GM19452 (cell line): Measurements from ENCODE around the gene MT1H.
"Not testable (repeated sequence)": the region's sequence is repeated elsewhere in the genome, so short reads cannot be mapped to it uniquely, and the experiment has no call there.

ENCODE experiments used
- ATAC-seq: cut with Tn5 transposase; IDR thresholded peaks from one replicate; pipeline ENCODE4 v1.9.1; 2021; ENCODE audit not compliant: unreplicated experiment

The MT1H gene

GRCh38 chr16:56717532-56717931, 47.9 kb downstream of the MT1H start:
- ATAC-seq, result not testable (repeated sequence)
